NT2/D1 (cell line): ENCODE results near the gene ABAT.

Source experiments
- SUZ12 ChIP-seq: IDR thresholded peaks from 2 replicates; pipeline ENCODE4 v1.6.1; 2011; ENCODE audit not compliant: insufficient read length, insufficient read depth; ENCODE audit errors: extremely low read depth
- YY1 ChIP-seq: IDR thresholded peaks from 2 replicates; pipeline ENCODE4 v1.6.1; 2011; ENCODE audit not compliant: insufficient read length, insufficient read depth
- ZNF274 ChIP-seq: IDR thresholded peaks from 2 replicates; pipeline ENCODE4 v1.6.1; 2011; ENCODE audit warnings: mild to moderate bottlenecking, low read depth, low read length

- TF ChIP-seq ZNF274 (no peak), SUZ12 (no peak), YY1 (no peak)
These were observed 145.1 kb downstream of the ABAT start for GRCh38 chr16:8819411-8820034.
